Esophagus muscularis mucosa (tissue), 2 donors: ENCODE results near the gene MED22.

Source experiments
- EP300 ChIP-seq: sonication (generic); formaldehyde crosslinking; IDR thresholded peaks from one replicate; pipeline ENCODE4 v1.6.1; 2017; ENCODE audit warnings: antibody characterized with exemption
- POLR2A ChIP-seq: fragments of 450-650 bp; IDR thresholded peaks from one replicate; pipeline ENCODE4 v1.6.1; 2017; ENCODE audit warnings: antibody characterized with exemption, moderate library complexity, mild to moderate bottlenecking, low read depth

DNA sequence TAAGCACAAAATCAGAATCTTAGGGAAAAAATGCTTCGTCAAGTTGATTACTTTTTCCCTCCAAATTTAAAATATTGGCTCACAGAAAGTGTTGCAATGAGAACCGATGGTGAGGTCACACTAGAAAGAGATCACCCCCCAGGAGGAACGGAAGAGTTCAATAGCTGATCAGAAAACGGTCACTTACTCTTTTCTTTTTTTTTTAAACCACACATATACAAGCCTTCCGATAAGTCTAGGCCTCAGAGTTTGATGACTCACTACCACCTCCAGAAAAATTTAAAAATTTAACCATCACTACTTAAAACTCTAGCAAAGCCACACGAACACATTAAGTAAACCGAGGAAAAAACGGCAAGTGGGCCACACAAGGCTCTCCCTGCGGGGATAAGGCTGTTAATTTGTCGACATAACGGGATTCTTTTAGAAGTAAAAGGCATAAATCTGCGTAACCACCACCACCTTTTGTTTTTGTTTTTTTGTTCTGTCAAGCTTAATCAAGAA is 26.7 kb upstream of the MED22 start:
- TF ChIP-seq POLR2A (no peak), EP300 (no peak)
